GM23338 (cell line): ENCODE data around the gene CMIP. TPM values are rescaled to one million over a fixed set of nuclear protein-coding genes. Genes with fewer than 3 reads are reported as not detected.

Experiments
- ATAC-seq: fragments of 200-7000 bp; cut with Tn5 transposase; 3 replicates; pipeline ENCODE4 v1.9.1; 2020
- DNase-seq: peaks from one replicate; pipeline ENCODE4 v3.0.0-alpha.2; 2015; ENCODE audit warnings: low spot score
- H2AFZ ChIP-seq: fragments of 200-600 bp; sonication (generic); 2 replicates; pipeline ENCODE4 v1.8.0; 2016; ENCODE audit warnings: antibody characterized with exemption, mild to moderate bottlenecking, moderate library complexity
- H3F3A ChIP-seq: fragments of 200-600 bp; sonication (generic); replicated peaks from 2 replicates; pipeline ENCODE4 v1.8.0; 2017; ENCODE audit warnings: antibody characterized with exemption, mixed run types, low read depth
- H3K27ac ChIP-seq: fragments of 200-600 bp; sonication (generic); 2 replicates; pipeline ENCODE4 v1.6.1; 2016; ENCODE audit warnings: low read depth
- H3K27me3 ChIP-seq: fragments of 200-600 bp; sonication (generic); 2 replicates; pipeline ENCODE4 v1.8.0; 2016; ENCODE audit warnings: mild to moderate bottlenecking, mixed run types, moderate library complexity; ENCODE audit not compliant: insufficient read depth
- H3K36me3 ChIP-seq: fragments of 200-600 bp; sonication (generic); 2 replicates; pipeline ENCODE4 v1.8.0; 2016; ENCODE audit warnings: mild to moderate bottlenecking; ENCODE audit not compliant: insufficient read depth
- H3K4me1 ChIP-seq: fragments of 200-600 bp; sonication (generic); 2 replicates; pipeline ENCODE4 v1.8.0; 2016; ENCODE audit warnings: mild to moderate bottlenecking, moderate library complexity; ENCODE audit not compliant: insufficient read depth
- H3K4me2 ChIP-seq: fragments of 200-600 bp; sonication (generic); 2 replicates; pipeline ENCODE4 v1.7.1; 2017; ENCODE audit warnings: mixed run types
- H3K4me3 ChIP-seq: fragments of 200-600 bp; sonication (generic); 2 replicates; pipeline ENCODE4 v1.6.1; 2016; ENCODE audit warnings: mixed run types
- H3K79me2 ChIP-seq: fragments of 200-600 bp; sonication (generic); replicated peaks from 2 replicates; pipeline ENCODE4 v1.8.0; 2017; ENCODE audit warnings: mild to moderate bottlenecking; ENCODE audit not compliant: insufficient read depth
- H3K9me2 ChIP-seq: fragments of 200-600 bp; sonication (generic); 2 replicates; pipeline ENCODE4 v1.8.0; 2017; ENCODE audit not compliant: insufficient read depth
- H4K20me1 ChIP-seq: fragments of 200-600 bp; sonication (generic); replicated peaks from 2 replicates; pipeline ENCODE4 v1.8.0; 2017; ENCODE audit warnings: mild to moderate bottlenecking; ENCODE audit not compliant: insufficient read depth
- H3K27ac Mint-ChIP-seq: 2 replicates; pipeline ENCODE4 v1.8.0; 2020; ENCODE audit warnings: inconsistent platforms, mild to moderate bottlenecking, moderate library complexity, mixed read lengths
- H3K27me3 Mint-ChIP-seq: 3 replicates; pipeline ENCODE4 v1.8.0; 2022; ENCODE audit warnings: low read depth, mild to moderate bottlenecking, moderate library complexity, mixed read lengths, inconsistent platforms; ENCODE audit not compliant: insufficient read depth, poor library complexity
- H3K36me3 Mint-ChIP-seq: 3 replicates; pipeline ENCODE4 v1.8.0; 2021; ENCODE audit warnings: low read depth, mild to moderate bottlenecking, inconsistent platforms, moderate library complexity, mixed read lengths
- H3K4me1 Mint-ChIP-seq: 3 replicates; pipeline ENCODE4 v1.8.0; 2020; ENCODE audit warnings: mild to moderate bottlenecking, inconsistent platforms, mixed read lengths
- H3K4me3 Mint-ChIP-seq: 3 replicates; pipeline ENCODE4 v1.8.0; 2021; ENCODE audit warnings: moderate library complexity, mild to moderate bottlenecking, inconsistent platforms, mixed read lengths
- H3K9me3 Mint-ChIP-seq: 3 replicates; pipeline ENCODE4 v1.8.0; 2020; ENCODE audit warnings: moderate library complexity, mild to moderate bottlenecking, inconsistent platforms, mixed read lengths
- CTCF ChIP-seq, 2 experiments: fragments of 200-600 bp in 1 of 2; sonication (generic) in 1 of 2; conservative IDR thresholded peaks; 2 replicates each; pipeline versions ENCODE4 v1.5.1 to v1.6.1; 2016 to 2017; ENCODE audit warnings: antibody characterized with exemption in 2 of 2, low read depth in 2 of 2, mild to moderate bottlenecking in 2 of 2, moderate library complexity in 1 of 2
- POLR2AphosphoS5 ChIP-seq: IDR thresholded peaks from 2 replicates; pipeline ENCODE4 v1.6.1; 2016; ENCODE audit warnings: antibody characterized with exemption, low read depth
- ZNF462 ChIP-seq: fragments of 250-450 bp; sonication (Bioruptor Pico); IDR thresholded peaks from 2 replicates; pipeline ENCODE4 v1.5.0; 2020; ENCODE audit warnings: mild to moderate bottlenecking, moderate library complexity
- polyA plus RNA-seq: library from polyadenylated mRNA; unstranded; fragments of >200 nt; fragmentation: Nextera tagmentation; extraction: Ambion mirVana; gene quantifications from 2 replicates; pipeline ENCODE4 v1.2.1, GENCODE V29; 2016
- total RNA-seq: library from RNA; depleted of rRNA; stranded (reverse); fragments of >200 nt; shearing (Covaris generic); gene quantifications from 2 replicates; pipeline ENCODE4 v1.2.3, GENCODE V29; 2014
- TF ChIP-seq, protein P1 (sequence below): IDR thresholded peaks from 2 replicates; pipeline ENCODE4 v1.6.1; 2016; ENCODE audit warnings: antibody characterized with exemption
- TF ChIP-seq, protein P2 (sequence below): IDR thresholded peaks from one replicate; pipeline ENCODE4 v1.6.1; 2018; ENCODE audit warnings: antibody characterized with exemption; ENCODE audit not compliant: unreplicated experiment

Gene CMIP
- total and polyA plus RNA-seq, 2 experiments from 2014 or later, result 9.5 to 62.3 TPM

GRCh38 chr16:81745704-81746558 is 301.3 kb downstream of the CMIP start:
- Histone ChIP-seq H3K27me3 (no peaks in the 10 kb centered on the region), H3K4me1 (peaks cover 14% of the 10 kb centered on the region; the same call in 1 of the 2 replicates), H3K27ac (no peak overlapping the region), H3K4me2 (peak overlapping the region; percentile 82), H3K9me2 (no peaks in the 10 kb centered on the region; the same call in 1 of the 2 replicates), H2AFZ (peak overlapping the region; percentile 98), H3K79me2 (no peaks in the 10 kb centered on the region), H3K4me3 (peak overlapping the region; percentile 60), H4K20me1 (no peaks in the 10 kb centered on the region; the same call in 1 of the 2 replicates), H3K36me3 (no peaks in the 10 kb centered on the region), H3F3A (no peaks in the 10 kb centered on the region)
- Mint-ChIP-seq H3K27ac (peak overlapping the region; percentile 59), H3K36me3 (no peaks in the 10 kb centered on the region), H3K4me3 (peak overlapping the region; percentile 79), H3K27me3 (peaks cover 5% of the 10 kb centered on the region), H3K9me3 (no peaks in the 10 kb centered on the region), H3K4me1 (peaks cover 18% of the 10 kb centered on the region; the same call in 2 of the 3 replicates)
- DNase-seq, result peak; percentile 80
- TF ChIP-seq ZNF462 (CRISPR knock-in tag) (no peak), CTCF (conservative IDR thresholded peaks at IDR 0.05; ENCODE audit: low read depth in 2 of 2) (0 out of 4 replicates have a peak, but pooled peaks of 1 of the 2 experiments have one; percentile 9), POLR2AphosphoS5 (peak; percentile 57; the same call in 1 of the 2 replicates)
- TF ChIP-seq, protein P1, sequence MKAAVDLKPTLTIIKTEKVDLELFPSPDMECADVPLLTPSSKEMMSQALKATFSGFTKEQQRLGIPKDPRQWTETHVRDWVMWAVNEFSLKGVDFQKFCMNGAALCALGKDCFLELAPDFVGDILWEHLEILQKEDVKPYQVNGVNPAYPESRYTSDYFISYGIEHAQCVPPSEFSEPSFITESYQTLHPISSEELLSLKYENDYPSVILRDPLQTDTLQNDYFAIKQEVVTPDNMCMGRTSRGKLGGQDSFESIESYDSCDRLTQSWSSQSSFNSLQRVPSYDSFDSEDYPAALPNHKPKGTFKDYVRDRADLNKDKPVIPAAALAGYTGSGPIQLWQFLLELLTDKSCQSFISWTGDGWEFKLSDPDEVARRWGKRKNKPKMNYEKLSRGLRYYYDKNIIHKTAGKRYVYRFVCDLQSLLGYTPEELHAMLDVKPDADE, result peak; percentile 92
- TF ChIP-seq, protein P2, sequence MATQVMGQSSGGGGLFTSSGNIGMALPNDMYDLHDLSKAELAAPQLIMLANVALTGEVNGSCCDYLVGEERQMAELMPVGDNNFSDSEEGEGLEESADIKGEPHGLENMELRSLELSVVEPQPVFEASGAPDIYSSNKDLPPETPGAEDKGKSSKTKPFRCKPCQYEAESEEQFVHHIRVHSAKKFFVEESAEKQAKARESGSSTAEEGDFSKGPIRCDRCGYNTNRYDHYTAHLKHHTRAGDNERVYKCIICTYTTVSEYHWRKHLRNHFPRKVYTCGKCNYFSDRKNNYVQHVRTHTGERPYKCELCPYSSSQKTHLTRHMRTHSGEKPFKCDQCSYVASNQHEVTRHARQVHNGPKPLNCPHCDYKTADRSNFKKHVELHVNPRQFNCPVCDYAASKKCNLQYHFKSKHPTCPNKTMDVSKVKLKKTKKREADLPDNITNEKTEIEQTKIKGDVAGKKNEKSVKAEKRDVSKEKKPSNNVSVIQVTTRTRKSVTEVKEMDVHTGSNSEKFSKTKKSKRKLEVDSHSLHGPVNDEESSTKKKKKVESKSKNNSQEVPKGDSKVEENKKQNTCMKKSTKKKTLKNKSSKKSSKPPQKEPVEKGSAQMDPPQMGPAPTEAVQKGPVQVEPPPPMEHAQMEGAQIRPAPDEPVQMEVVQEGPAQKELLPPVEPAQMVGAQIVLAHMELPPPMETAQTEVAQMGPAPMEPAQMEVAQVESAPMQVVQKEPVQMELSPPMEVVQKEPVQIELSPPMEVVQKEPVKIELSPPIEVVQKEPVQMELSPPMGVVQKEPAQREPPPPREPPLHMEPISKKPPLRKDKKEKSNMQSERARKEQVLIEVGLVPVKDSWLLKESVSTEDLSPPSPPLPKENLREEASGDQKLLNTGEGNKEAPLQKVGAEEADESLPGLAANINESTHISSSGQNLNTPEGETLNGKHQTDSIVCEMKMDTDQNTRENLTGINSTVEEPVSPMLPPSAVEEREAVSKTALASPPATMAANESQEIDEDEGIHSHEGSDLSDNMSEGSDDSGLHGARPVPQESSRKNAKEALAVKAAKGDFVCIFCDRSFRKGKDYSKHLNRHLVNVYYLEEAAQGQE, result no peak
- peak; percentile 91 for ATAC-seq
